ENCODE measurements around the gene PHB1. TPM values are rescaled to one million over a fixed set of nuclear protein-coding genes. Genes with fewer than 3 reads are reported as not detected.

Gene PHB1
- total RNA-seq, 1 donor from 2014 or later = 184 TPM

DNA sequence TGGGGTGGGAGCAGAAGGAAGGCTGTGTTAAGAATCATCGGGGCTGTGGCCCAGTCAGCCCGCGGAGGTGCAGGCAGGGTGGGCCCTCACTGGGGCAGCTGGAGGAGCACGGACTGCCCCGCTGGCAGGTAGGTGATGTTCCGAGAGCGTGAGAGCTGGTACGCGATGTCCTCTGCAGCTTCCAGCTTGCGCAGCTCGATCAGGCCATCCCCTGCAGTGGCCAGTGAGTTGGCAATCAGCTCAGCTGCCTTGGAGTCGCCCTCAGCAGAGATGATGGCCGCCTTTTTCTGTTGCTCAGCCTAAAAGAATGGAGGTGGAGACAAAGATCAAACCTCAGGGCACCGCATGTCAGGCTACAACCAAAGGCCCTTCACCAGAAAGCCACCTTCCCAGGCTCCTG, 9.8 kb downstream of the PHB1 start:
- Mint-ChIP-seq H3K9me3 (no peaks in the 10 kb centered on the region), H3K4me3 (no peak overlapping the region), H3K36me3 (ENCODE audit: low read depth) (peaks cover 77% of the 10 kb centered on the region), H3K27me3 (no peaks in the 10 kb centered on the region), H3K4me1 (peaks cover 36% of the 10 kb centered on the region), H3K27ac (peak overlapping the region; percentile 77)
- ChIA-PET POLR2A (no interaction called here), CTCF (interaction anchor here (9.7 kb wide), 1 partner anchor 152 kb away, joined by 125 read pairs; no protein-coding TSS in a partner anchor)
- no peak for ATAC-seq (ENCODE audit: low read depth)
- intact Hi-C loops (cut with micrococcal nuclease) = no loop called here
- TF ChIP-seq, protein P1, sequence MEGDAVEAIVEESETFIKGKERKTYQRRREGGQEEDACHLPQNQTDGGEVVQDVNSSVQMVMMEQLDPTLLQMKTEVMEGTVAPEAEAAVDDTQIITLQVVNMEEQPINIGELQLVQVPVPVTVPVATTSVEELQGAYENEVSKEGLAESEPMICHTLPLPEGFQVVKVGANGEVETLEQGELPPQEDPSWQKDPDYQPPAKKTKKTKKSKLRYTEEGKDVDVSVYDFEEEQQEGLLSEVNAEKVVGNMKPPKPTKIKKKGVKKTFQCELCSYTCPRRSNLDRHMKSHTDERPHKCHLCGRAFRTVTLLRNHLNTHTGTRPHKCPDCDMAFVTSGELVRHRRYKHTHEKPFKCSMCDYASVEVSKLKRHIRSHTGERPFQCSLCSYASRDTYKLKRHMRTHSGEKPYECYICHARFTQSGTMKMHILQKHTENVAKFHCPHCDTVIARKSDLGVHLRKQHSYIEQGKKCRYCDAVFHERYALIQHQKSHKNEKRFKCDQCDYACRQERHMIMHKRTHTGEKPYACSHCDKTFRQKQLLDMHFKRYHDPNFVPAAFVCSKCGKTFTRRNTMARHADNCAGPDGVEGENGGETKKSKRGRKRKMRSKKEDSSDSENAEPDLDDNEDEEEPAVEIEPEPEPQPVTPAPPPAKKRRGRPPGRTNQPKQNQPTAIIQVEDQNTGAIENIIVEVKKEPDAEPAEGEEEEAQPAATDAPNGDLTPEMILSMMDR (IDR thresholded peaks at IDR 0.05) = no peak
- no peak for DNase-seq

DNA sequence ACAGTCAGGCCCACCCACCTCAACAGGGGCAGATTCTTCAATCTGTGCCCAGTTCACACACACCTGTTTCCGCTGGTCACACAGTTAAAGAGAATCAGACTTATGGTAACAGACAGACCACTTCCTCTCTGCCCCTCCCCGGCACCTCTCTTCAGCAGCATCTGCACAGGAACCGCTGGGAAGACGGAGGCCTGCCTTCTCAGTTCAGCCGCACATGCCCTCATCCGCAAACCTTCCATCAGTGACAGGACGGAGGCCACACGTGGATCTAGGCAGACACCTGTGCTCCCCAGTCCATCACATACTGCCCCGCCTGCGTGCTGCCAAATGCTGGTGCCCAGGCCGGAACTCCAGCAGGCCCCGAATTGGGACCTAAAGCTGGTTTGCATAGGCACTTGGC, 10.3 kb downstream of the PHB1 start:
- intact Hi-C loops (cut with micrococcal nuclease) = no loop called here
- ChIA-PET CTCF (interaction anchor here (9.7 kb wide), 1 partner anchor 152 kb away, joined by 125 read pairs; no protein-coding TSS in a partner anchor), POLR2A (no interaction called here)
- H3K4me3 Mint-ChIP-seq = no peak overlapping the region
- peaks cover 73% of the 10 kb centered on the region for H3K36me3 Mint-ChIP-seq (ENCODE audit: low read depth)
- H3K4me1 Mint-ChIP-seq = peaks cover 36% of the 10 kb centered on the region
- ATAC-seq (ENCODE audit: low read depth) (peak; percentile 32), DNase-seq (no peak)
- H3K9me3 Mint-ChIP-seq = no peaks in the 10 kb centered on the region
- TF ChIP-seq, protein P1 (IDR thresholded peaks at IDR 0.05) = no peak
- H3K27me3 Mint-ChIP-seq = no peaks in the 10 kb centered on the region
- H3K27ac Mint-ChIP-seq = peak overlapping the region; percentile 77

DNA sequence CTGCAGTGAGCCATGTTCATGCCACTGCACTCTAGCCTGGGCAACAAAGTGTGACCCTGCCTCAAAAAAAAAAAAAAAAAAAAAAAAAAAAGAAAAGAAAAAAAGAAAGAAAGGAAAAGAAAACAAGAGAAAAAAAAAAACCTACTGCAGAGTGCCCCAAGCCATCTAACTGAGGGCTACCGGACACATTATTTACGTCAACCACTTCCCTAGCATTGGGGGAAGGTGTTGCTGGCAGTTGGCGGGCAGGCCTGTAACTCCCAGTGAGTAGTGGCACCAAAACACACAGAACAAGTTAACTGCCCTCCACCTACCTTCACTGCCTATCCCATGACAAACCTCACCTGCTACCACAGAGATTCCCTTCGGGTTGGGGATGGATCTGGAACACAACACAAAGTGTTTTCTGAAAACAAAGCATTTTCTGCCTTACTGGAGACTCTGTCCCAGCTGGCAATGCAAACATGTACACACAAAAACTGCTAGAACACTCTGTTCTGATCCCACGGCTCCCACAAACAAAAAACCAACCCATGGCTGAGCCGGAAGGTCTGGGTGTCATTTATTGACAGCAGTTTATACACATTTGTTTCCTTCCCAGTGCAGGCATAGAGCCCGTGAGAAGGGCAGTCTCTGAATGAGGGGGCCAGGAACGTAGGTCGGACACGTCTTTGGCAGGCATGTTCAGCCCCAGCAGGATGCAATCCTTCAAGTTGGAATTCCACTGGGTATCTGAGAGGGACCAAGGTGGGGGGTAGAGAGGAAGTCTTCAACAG, 11.0 kb downstream of the PHB1 start:
- CTCF ChIA-PET = interaction anchor here (9.7 kb wide), 1 partner anchor 153 kb away, joined by 125 read pairs; no protein-coding TSS in a partner anchor
- POLR2A ChIA-PET = interaction anchor here (0.7 to 0.8 kb wide), 2 partner anchors 11 to 63 kb away, joined by 7 to 11 read pairs; partner anchors contain the start of gene PHB1

DNA sequence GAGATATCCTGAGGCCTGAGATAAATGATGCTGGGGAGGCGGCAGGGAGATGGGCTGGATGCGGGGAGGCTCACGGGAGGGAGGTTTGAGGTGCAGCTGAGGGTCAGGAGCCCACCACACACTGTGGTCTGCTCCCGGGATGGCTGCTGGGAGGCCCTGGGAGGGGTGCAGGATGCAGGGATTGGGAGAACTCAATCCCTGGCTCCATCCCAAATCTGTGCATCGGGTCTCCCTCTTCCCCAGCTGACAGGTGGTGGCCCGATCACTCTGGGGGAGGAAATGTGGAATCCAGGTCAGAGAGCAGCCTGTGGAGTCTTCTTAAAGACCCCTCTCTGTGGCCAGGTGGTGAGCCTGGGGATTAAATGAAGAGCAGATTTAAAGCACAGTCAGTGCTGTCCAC, 12.0 kb downstream of the PHB1 start:
- H3K27me3 Mint-ChIP-seq = no peaks in the 10 kb centered on the region
- DNase-seq = no peak
- POLR2A ChIA-PET = interaction anchor here (0.7 to 0.8 kb wide), 2 partner anchors 12 to 62 kb away, joined by 7 to 11 read pairs; partner anchors contain the start of gene PHB1
- H3K36me3 Mint-ChIP-seq (ENCODE audit: low read depth) = peaks cover 56% of the 10 kb centered on the region
- no peaks in the 10 kb centered on the region for H3K9me3 Mint-ChIP-seq
- TF ChIP-seq, protein P1 (IDR thresholded peaks at IDR 0.05) = no peak
- H3K27ac Mint-ChIP-seq = no peak overlapping the region
- H3K4me3 Mint-ChIP-seq = no peak overlapping the region
- intact Hi-C loops (cut with micrococcal nuclease) = no loop called here
- CTCF ChIA-PET = no interaction called here
- peaks cover 27% of the 10 kb centered on the region for H3K4me1 Mint-ChIP-seq
- ATAC-seq (ENCODE audit: low read depth) = no peak

More for the DNA sequence above, 11.0 kb downstream of the PHB1 start:
- Mint-ChIP-seq H3K9me3 (no peaks in the 10 kb centered on the region), H3K27me3 (no peaks in the 10 kb centered on the region), H3K27ac (peak overlapping the region; percentile 77), H3K36me3 (ENCODE audit: low read depth) (peaks cover 66% of the 10 kb centered on the region), H3K4me1 (peaks cover 36% of the 10 kb centered on the region), H3K4me3 (peak overlapping the region; percentile 19)
- TF ChIP-seq, protein P1 (IDR thresholded peaks at IDR 0.05) = no peak
- no peak for ATAC-seq (ENCODE audit: low read depth)
- intact Hi-C loops (cut with micrococcal nuclease) = no loop called here
- DNase-seq = no peak

DNA sequence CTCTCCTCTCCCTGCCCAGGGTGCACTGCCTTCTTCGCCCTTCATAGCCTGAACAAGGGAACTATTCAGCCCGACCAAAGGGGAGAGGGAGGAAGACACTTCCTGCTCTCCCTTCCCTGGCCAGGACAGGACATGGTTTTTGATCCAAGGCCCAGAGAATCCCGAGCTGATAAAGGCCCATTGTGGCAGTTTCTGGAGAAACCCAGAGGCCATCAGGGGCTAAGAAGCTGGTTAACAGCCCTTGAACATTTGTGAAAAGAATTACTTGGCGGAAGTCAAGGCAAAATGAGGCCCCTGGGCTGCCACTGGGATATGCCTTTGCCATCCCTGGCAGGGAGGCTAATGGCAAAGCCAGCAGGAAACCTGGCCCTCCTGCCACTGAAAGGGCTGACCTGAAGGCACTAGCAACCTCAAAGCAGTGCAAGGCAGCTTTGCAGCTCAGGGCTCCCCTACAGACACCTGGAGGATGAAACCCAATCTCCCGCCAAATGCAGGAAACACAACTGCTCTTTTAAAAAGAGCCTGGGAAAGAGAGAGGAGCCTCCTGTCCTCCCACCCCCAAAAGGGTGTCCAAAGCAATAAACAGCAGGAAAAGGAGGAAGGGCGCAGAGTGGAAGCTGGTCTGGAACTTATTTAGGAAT, 12.6 kb downstream of the PHB1 start:
- intact Hi-C loops (cut with micrococcal nuclease) = no loop called here
- TF ChIP-seq, protein P1 (IDR thresholded peaks at IDR 0.05) = no peak
- ChIA-PET CTCF (no interaction called here), POLR2A (no interaction called here)
- H3K4me1 Mint-ChIP-seq = peaks cover 25% of the 10 kb centered on the region
- H3K27me3 Mint-ChIP-seq = no peaks in the 10 kb centered on the region
- H3K36me3 Mint-ChIP-seq (ENCODE audit: low read depth) = peaks cover 50% of the 10 kb centered on the region
- no peak overlapping the region for H3K4me3 Mint-ChIP-seq
- no peak overlapping the region for H3K27ac Mint-ChIP-seq
- no peaks in the 10 kb centered on the region for H3K9me3 Mint-ChIP-seq
- ATAC-seq (ENCODE audit: low read depth) (no peak), DNase-seq (no peak)

Measured in activated B cell treated with CpG ODN at 0.5 μM for 24 hours (primary cell).